Fibroblast of lung (primary cell): ENCODE results near the gene KITLG. TPM values are rescaled to one million over a fixed set of nuclear protein-coding genes. Genes with fewer than 3 reads are reported as not detected.

Experiments used
- DNase-seq, 2 donors: peaks; one replicate each; pipeline versions ENCODE4 v3.0.0 to v3.0.0-alpha.2; 2010; ENCODE audit warnings: low read depth in 2 of 2
- H2AFZ ChIP-seq: 2 replicates; pipeline ENCODE4 v1.5.1; 2012; ENCODE audit warnings: low read length, control low read depth, inconsistent platforms
- H3K27ac ChIP-seq: 2 replicates; pipeline ENCODE4 v1.5.1; 2011; ENCODE audit warnings: low read length, control low read depth; ENCODE audit not compliant: insufficient read depth
- H3K27me3 ChIP-seq: 2 replicates; pipeline ENCODE4 v1.5.1; 2011; ENCODE audit warnings: mild to moderate bottlenecking, low read length; ENCODE audit not compliant: control insufficient read depth, insufficient read depth
- H3K36me3 ChIP-seq: 2 replicates; pipeline ENCODE4 v1.5.1; 2011; ENCODE audit warnings: low read length; ENCODE audit not compliant: control insufficient read depth, insufficient read depth
- H3K4me1 ChIP-seq: 2 replicates; pipeline ENCODE4 v1.5.1; 2011; ENCODE audit warnings: low read length; ENCODE audit not compliant: control insufficient read depth, insufficient read depth; ENCODE audit errors: extremely low read depth
- H3K4me2 ChIP-seq: 2 replicates; pipeline ENCODE4 v1.5.1; 2011; ENCODE audit warnings: low read length, control low read depth; ENCODE audit not compliant: insufficient read depth; ENCODE audit errors: extremely low read depth
- H3K4me3 ChIP-seq, 4 experiments: fragments of 200-600 bp in 1 of 4; sonication (generic) in 1 of 4; replicated peaks in 1 of 4; 2 replicates each; pipeline ENCODE4 v1.5.1; 2011 to 2016; ENCODE audit warnings: low read length in 4 of 4, low read depth in 3 of 4, mild to moderate bottlenecking in 3 of 4, control low read depth in 2 of 4, inconsistent platforms in 1 of 4, mixed read lengths in 1 of 4; ENCODE audit not compliant: insufficient read depth in 1 of 4; ENCODE audit errors: control extremely low read depth in 1 of 4
- H3K79me2 ChIP-seq: 2 replicates; pipeline ENCODE4 v1.5.1; 2012; ENCODE audit warnings: mild to moderate bottlenecking, low read length, inconsistent platforms; ENCODE audit not compliant: control insufficient read depth, insufficient read depth
- H3K9ac ChIP-seq: 2 replicates; pipeline ENCODE4 v1.5.1; 2011; ENCODE audit warnings: mild to moderate bottlenecking, low read length, control low read depth; ENCODE audit not compliant: insufficient read depth
- H3K9me3 ChIP-seq: 2 replicates; pipeline ENCODE4 v1.5.1; 2012; ENCODE audit warnings: low read depth, low read length; ENCODE audit not compliant: control insufficient read depth, insufficient read depth
- H4K20me1 ChIP-seq: 2 replicates; pipeline ENCODE4 v1.5.1; 2011; ENCODE audit warnings: low read length; ENCODE audit not compliant: control insufficient read depth, insufficient read depth; ENCODE audit errors: extremely low read depth
- CTCF ChIP-seq, 2 donors: IDR thresholded peaks in 1 of 2; conservative IDR thresholded peaks in 1 of 2; 1 replicate in 1 of 2; 2 replicates in 1 of 2; pipeline ENCODE4 v1.5.1; 2011 to 2012; ENCODE audit warnings: low read length in 2 of 2, control low read depth in 1 of 2, inconsistent platforms in 1 of 2, low read depth in 1 of 2, mild to moderate bottlenecking in 1 of 2
- EZH2 ChIP-seq: IDR thresholded peaks from 2 replicates; pipeline ENCODE4 v1.5.1; 2012; ENCODE audit warnings: low read length, control low read depth, mild to moderate bottlenecking; ENCODE audit errors: missing control alignments
- polyA plus RNA-seq, 2 donors: library from polyadenylated mRNA; depleted of rRNA in 1 of 2; stranded (reverse) in 1 of 2; unstranded in 1 of 2; fragments of >200 nt; gene quantifications; 2 replicates each; pipeline ENCODE4 v1.2.1, GENCODE V29; 2011 to 2012; ENCODE audit warnings: missing spikeins in 1 of 2
- total RNA-seq: library from RNA; depleted of rRNA; stranded (reverse); fragments of >200 nt; gene quantifications from 2 replicates; pipeline ENCODE4 v1.2.1, GENCODE V29; 2014

KITLG gene
- total and polyA plus RNA-seq, 2 donors (not counting 1 experiment from before 2014, with no cell fraction given) = 64.6 to 132 TPM

DNA sequence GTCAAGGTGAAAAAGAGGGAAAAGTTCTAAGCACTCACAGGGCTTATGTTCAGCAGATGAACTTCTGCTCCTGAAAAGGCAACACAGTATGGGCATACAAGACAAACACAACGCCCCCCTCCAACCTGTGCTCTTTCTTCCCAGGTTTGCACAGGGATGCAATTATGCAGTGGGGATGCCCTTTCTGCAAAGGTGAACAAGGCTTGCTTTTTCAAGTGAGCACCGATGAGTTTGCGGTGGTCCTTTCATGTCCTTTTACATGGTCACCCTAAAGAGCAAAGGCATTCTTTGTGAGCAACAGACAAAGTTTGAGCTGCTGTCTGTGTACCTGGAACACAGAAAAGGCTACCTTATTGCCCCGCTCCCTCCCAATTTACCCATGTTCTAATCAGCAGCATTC, 6.7 kb downstream of the KITLG start:
- no peaks in the 10 kb centered on the region for H3K36me3 ChIP-seq
- peaks cover 14% of the 10 kb centered on the region for H3K4me1 ChIP-seq
- H3K27me3 ChIP-seq = no peaks in the 10 kb centered on the region
- H3K4me3 ChIP-seq = no peak overlapping the region
- no peaks in the 10 kb centered on the region for H3K9me3 ChIP-seq
- H3K79me2 ChIP-seq = peaks cover 88% of the 10 kb centered on the region
- no peak for TF ChIP-seq CTCF (conservative IDR thresholded peaks at IDR 0.05 in 1 of 2, IDR thresholded peaks at IDR 0.05 in 1 of 2; ENCODE audit: low read depth in 1 of 2, low read length in 2 of 2)
- TF ChIP-seq EZH2 = no peak
- H3K4me2 ChIP-seq = peak overlapping the region; percentile 46
- peaks cover 3% of the 10 kb centered on the region for H4K20me1 ChIP-seq
- H3K27ac ChIP-seq = no peak overlapping the region
- H3K9ac ChIP-seq = no peak overlapping the region
- no peak overlapping the region for H2AFZ ChIP-seq
- no peak for DNase-seq

DNA sequence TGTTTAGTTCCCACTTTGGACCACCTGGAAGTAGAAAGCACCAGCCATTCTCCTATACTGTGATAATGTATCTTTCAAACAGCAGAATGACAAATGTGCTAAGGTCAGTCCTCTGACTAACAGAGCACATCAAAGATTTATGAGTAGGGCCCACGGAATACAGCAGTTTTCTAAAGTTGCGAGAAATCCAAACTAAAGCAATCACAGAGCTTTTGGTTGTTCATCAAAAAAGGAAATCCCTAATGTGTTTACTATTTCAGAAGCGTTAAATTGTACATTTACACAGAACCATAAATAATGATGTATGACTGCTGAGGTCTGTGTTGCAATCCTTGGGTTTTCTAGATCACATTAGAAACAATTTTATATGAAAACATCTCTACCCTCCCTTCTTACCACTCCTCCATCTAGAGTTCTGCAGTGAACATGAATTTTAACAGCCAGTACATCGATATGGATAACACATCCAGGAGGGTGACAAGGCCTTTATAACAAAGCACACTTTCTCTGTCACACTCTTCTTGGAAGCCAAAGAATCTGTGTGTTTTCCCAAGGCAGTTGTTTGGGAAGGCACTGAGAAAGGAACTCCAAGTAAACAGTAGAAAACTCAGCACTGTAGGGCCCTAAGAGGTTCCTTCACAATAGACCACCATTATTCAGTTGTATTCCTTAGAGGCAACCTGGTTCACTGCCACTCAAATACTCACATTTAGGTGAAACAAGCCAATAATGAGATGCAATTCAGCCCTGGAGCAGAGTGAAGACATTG, 7.3 kb downstream of the KITLG start:
- H3K4me3 ChIP-seq = no peak overlapping the region
- peaks cover 3% of the 10 kb centered on the region for H4K20me1 ChIP-seq
- peaks cover 88% of the 10 kb centered on the region for H3K79me2 ChIP-seq
- no peaks in the 10 kb centered on the region for H3K36me3 ChIP-seq
- no peaks in the 10 kb centered on the region for H3K9me3 ChIP-seq
- peak overlapping the region; percentile 46 for H3K4me2 ChIP-seq
- H2AFZ ChIP-seq = no peak overlapping the region
- no peak for TF ChIP-seq CTCF (conservative IDR thresholded peaks at IDR 0.05 in 1 of 2, IDR thresholded peaks at IDR 0.05 in 1 of 2; ENCODE audit: low read depth in 1 of 2, low read length in 2 of 2)
- no peak overlapping the region for H3K9ac ChIP-seq
- H3K27me3 ChIP-seq = no peaks in the 10 kb centered on the region
- peak overlapping the region; percentile 19 for H3K27ac ChIP-seq
- H3K4me1 ChIP-seq = peaks cover 14% of the 10 kb centered on the region
- DNase-seq = peak in 1 of 2 donors; percentile 56

DNA sequence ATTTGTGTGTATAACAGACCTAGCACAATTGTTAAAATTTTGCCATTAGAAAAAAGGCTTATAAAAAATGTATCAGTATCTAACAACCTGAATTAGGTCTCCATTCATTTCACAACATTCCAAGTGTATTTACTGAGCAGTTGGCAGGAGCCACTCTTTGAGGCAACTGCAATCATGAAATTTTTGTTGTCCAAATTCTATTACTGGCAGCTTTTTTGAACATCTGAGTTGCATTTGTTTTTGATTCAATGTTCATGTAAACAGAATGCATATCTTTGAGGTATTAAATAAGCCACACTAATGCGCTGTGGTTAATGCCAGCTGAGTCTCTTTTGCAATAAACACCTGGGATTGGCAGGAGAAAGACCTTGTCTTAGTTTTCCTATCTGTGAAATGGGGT, 8.7 kb downstream of the KITLG start:
- Histone ChIP-seq H3K9me3 (no peaks in the 10 kb centered on the region), H3K4me3 (no peak overlapping the region), H3K79me2 (peaks cover 86% of the 10 kb centered on the region), H3K9ac (no peak overlapping the region), H3K27ac (no peak overlapping the region), H2AFZ (no peak overlapping the region), H3K36me3 (no peaks in the 10 kb centered on the region), H3K4me2 (no peak overlapping the region), H4K20me1 (no peaks in the 10 kb centered on the region), H3K27me3 (no peaks in the 10 kb centered on the region), H3K4me1 (peaks cover 14% of the 10 kb centered on the region)
- no peak for DNase-seq
- TF ChIP-seq EZH2 = no peak
- TF ChIP-seq CTCF (conservative IDR thresholded peaks at IDR 0.05 in 1 of 2, IDR thresholded peaks at IDR 0.05 in 1 of 2; ENCODE audit: low read depth in 1 of 2, low read length in 2 of 2) = no peak
